Kidney tubule cell (primary cell): ENCODE measurements around the gene TUSC2.
"Not testable (repeated sequence)": the region's sequence is repeated elsewhere in the genome, so short reads cannot be mapped to it uniquely, and the experiment has no call there.

ENCODE experiments used
- DNase-seq: peaks from one replicate; pipeline ENCODE4 v3.0.0-alpha.2; 2018; ENCODE audit warnings: low spot score

TUSC2 gene

GRCh38 chr3:50317300-50317699 is 10.7 kb downstream of the TUSC2 start:
- DNase-seq, result no peak

- peak; percentile 92 for DNase-seq
Observed at GRCh38 chr3:50316657-50317242, 11.3 kb downstream of the TUSC2 start.

DNA sequence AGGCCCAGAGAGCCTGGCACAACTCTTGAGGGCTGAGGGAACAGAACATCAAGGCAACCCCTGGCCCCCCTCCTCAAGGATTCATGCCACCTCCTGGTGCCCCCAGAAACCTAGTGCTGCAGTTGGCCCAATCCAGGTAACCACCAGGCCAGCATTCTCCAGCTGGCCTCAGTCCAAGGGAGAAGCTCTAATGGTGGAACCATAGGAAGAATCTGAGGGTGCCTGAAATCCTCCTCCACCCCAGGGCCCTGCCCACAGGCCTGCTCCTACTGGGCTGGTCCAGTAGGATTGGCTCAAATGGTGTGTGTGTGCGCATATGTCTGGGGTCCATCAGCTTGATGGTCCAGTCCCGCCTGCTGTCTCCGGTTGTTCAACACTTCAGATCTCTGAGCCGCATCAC is 13.2 kb downstream of the TUSC2 start:
- DNase-seq, result no peak

DNA sequence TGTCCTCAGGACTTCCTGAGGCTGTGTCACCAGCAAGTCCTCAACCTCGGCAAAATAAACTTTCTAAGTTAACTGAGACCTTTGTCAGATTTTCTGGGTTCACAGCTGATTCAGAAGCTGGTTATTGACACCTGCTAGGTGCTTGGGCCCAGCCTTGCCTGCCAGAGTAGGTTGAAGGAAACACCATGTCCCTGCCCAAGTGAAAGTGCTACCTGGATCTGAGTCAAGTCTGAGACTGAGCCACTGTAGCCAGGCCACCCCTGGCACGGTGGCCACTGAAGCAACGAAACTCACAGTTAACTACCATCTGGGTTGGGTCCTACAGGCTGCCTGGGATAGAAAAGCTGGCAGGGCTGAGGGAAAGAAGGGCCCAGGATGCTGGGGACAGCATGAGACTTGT is 13.7 kb downstream of the TUSC2 start:
- no peak for DNase-seq

GRCh38 chr3:50312041-50312440 is 16.0 kb downstream of the TUSC2 start:
- DNase-seq, result not testable (repeated sequence)

DNA sequence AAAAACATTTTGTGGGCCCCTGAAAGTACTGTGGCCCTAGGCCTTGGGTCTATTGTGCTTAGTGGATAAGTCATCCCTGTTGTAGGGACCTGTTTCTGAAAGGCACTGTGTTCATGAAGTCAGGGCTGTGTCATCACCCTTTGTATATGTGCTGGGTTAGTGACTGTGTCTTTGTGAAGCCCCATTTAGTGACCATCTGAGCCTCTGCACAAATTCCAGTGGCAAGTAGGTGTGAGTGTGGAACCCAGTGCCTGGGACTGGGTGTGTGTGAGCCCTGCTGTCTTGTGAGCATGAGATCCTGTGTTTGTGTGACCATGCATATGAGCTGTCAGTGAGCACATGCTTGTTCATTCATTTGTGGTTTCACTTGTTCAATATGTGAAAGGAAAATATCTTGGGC is 23.4 kb downstream of the TUSC2 start:
- DNase-seq, result peak; percentile 71

DNA sequence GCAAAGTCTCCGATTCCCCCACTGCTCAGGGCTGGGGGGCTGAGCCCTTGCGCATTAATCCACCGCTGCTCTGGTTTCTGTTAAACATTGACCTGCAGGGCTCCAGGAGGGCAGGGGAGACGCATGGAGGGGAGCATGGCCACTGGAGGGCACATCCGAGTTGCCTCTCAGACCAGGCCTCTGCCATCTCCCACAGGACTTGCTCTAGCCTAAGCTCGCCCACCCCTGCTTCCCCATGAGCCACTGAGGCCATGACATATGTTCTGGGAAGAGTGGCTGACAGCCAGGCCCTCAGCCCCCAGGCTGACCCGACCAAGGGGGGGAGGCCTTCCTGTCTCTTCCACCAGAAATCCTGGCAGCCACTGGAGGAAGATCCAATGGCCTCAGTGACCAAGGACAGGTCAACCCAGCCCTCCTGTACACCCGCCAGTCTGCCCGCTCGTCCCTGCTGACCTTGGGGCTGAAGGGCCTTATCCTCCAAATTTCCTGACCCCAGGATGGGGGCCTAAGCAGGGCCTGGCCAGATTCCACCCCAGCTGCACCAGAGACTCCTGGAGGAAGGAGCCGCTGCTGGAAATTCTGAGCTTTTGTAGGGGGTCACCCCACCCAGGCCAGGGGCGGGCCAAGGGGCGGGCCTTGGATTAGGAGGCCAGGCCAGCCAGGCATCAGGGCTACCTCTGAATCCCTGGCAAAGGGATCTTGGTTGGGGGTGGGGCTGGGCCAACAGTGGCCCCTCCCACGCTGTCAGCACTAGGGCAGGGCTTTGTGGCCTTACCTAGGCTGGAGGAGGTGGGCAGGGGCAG is 24.8 kb downstream of the TUSC2 start, which contains the start of gene HYAL1:
Gene HYAL1 (minus strand): TSS at position 562 of the 803 bp plus-strand sequence. CDS start 618 bp downstream, outside the sequence.
- DNase-seq, result peak; percentile 72

GRCh38 chr3:50302095-50303012 is 25.7 kb downstream of the TUSC2 start:
- DNase-seq, result no peak

- no peak for DNase-seq
Observed at GRCh38 chr3:50300681-50301254, 27.3 kb downstream of the TUSC2 start.

DNA sequence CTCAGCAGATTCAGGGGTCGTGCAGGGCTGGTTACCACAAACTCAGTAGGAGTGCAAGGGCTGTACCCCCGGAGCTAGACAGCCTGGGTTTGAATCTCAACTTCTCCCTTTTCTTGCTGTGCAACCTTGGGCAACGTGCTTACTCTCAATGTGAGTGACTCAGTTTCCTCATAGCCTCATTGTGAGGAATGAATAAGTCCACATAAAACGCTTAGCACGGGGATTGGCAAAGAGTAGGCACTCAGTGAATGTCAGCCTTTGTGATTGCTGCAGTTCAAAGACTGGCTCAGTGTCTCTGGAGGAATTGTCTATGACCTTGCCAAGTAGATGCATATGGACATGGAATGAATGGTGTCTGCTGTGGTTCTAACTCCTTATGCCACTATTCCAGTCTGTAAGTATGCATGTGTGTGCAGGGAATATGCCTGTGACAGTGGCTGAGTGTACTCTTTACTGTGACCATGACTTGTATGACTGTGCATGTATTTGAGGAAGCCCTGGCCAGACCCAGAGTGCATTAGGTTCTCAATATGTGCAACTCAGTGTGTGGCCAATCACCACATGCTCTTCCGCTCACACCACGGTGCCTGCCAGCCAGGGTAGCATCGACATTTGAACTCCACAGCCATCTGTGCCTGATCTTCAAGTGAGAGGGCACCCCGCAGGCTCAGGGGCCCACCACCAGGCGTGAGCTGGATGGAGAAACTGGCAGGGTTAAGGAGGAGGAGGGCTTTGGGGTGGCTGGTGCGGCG is 27.9 kb downstream of the TUSC2 start:
- peak; percentile 39 for DNase-seq

DNA sequence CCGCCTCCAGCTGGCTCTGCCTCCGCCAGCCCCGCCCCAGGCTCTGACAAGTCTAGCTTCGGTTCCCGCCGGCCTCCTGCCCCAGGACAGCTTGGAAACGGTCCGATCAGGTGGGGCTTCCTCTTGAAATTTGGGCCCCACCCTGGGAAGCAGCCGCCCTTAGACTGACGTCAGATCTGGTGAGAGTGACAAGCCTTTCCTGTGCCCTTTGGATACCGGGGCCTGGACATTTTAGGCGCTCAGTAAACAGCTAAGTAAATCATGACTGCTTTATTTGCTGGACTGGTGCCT is 28.4 kb downstream of the TUSC2 start:
- no peak for DNase-seq

DNA sequence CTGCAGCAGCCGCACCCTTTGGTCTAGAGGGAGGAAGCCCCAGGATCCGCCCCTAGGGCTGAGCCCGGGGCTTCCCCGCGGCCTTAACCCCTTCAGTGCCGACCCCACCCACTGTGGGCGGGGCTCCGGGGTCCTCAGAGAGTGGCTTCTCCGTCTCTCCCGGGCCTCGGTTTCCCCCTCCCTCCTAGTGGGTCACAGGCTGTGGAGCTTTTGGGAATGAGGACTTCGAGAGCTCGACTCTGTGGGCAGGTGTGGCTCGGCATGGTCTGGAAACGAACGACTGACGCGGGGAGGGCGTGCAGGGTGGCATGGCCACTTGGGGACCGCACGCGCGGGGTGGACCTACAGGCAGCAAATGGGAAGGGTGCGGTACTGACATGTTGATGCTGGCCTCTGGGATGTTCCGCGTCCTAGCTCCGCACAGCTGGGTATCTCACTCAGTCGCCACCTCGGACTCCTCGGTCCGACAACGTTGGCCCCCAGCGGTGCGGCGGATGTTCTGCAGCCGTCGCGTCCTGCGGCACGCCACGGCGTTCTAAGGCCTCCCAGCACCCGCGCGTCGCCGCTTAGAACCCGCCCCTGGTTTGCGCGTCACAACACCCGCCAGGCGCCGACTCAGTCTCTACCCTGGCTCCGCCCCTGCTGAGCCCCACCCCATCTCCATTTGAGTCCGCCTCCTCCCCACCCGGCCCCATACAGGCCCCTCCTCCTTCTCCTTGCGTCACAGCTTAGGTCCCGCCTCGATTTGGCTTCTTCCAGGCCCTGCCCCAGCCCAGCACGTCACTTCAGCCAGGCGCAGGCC is 29.0 kb downstream of the TUSC2 start, which contains the start of the genes HYAL3 and NAA80:
Gene HYAL3 (minus strand): TSS at position 570 of the 802 bp plus-strand sequence. CDS start 3,803 bp downstream, outside the sequence.
Gene NAA80 (minus strand): TSS at position 570 of the 802 bp plus-strand sequence. CDS start 1,942 bp downstream, outside the sequence.
- DNase-seq, result peak; percentile 100

DNA sequence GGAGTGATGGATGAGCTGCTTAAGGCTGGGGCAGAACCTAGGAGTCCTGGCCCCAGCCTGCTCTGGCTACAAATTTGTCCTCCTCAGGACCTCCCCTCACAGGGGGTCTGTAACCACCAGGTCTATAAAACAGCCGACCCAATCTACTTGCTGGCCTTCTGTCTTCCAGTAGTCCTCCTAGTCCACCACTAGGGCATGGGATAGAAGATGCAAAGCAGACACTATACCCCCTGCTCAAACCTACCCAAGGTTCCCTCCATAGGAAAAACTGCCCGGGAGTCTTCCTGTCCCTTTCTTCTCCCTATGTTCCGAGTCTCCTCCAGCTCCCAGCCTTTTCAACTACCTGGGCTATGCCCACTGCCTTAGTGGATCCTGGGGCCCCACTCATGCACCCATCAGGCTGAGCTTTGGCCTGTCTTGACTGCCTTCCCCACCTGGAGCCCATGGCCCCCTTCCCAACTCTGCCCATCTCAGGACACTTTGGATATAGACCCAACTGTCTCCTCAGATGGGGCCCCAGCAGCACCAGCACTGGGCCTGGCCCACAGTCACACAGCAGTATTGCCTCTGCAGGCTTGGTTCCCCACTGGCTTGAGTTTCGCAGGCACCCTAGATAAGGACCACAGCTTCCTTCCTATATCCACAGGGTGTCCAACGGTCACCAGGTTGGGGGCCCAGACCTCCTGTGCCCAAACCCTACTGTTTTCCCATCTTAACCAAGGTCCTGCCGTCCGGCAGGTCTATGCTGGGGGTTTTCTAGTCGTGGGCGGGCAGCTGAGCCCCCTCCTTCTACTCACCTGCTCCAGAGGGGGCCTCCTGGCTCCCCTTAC is 29.9 kb downstream of the TUSC2 start:
- DNase-seq, result no peak

- DNase-seq, result no peak
Observed at GRCh38 chr3:50297384-50297775, 30.6 kb downstream of the TUSC2 start.

GRCh38 chr3:50296721-50297383 is 31.2 kb downstream of the TUSC2 start:
- no peak for DNase-seq

DNA sequence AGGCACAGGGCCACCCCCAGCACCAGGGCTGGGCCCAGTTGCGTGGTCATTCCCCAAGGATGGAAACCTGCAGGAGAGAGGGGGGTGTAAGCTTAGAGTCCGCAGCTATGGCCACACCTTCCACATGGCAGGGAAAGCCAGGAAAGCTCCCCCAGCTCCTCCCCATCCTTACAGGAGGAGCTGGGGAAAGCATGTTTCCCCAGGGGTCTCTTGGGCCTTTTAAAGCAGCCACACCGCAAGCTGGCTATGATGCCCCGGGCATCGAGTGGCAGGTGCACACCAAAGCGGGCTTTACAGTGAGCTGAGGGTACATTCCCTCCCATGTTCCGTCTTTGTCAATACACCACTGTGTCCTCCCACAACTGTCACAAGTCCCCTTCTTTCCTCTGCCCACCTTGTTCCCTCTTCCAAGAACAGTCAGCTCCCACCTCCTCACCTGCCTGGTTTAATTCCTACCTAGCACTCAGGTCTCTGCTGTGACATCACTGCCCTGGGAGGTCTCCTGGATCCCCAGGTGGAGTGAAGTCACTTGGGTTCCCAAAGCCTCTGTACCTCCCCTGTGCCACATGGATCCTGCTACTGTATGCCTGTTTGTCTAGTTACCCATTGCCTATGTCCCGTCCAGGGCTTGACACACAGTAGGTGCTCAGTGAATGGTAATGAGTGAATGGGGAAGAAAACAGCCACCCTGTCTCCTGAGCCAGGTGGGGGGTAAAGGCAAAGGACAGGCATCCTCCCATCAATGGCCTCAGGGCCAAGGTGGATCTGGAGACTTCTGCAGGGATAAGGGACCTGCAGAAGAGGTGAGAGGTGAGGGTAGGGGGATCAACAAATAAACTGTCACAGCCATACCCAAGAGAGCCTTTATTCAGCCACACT is 32.2 kb downstream of the TUSC2 start:
- DNase-seq, result no peak

GRCh38 chr3:50294492-50295403 is 33.3 kb downstream of the TUSC2 start:
- no peak for DNase-seq
